NCI-H82 (cell line): ENCODE data around the gene STPG3.
A peak's percentile ranks its signal among the peaks of the same experiment; 100 is the strongest.

ENCODE experiments used
- DNase-seq: peaks from one replicate; lab custom pipeline; 2025; lab: John Stamatoyannopoulos, UW

Gene STPG3

GRCh38 chr9:137222190-137223077 is 28.7 kb upstream of the STPG3 start, which contains the start of gene RNF208:
RNF208 (minus strand) TSS chr9:137222240; CDS start chr9:137221212, 1,028 bp downstream.
- peak; percentile 59 for DNase-seq

DNA sequence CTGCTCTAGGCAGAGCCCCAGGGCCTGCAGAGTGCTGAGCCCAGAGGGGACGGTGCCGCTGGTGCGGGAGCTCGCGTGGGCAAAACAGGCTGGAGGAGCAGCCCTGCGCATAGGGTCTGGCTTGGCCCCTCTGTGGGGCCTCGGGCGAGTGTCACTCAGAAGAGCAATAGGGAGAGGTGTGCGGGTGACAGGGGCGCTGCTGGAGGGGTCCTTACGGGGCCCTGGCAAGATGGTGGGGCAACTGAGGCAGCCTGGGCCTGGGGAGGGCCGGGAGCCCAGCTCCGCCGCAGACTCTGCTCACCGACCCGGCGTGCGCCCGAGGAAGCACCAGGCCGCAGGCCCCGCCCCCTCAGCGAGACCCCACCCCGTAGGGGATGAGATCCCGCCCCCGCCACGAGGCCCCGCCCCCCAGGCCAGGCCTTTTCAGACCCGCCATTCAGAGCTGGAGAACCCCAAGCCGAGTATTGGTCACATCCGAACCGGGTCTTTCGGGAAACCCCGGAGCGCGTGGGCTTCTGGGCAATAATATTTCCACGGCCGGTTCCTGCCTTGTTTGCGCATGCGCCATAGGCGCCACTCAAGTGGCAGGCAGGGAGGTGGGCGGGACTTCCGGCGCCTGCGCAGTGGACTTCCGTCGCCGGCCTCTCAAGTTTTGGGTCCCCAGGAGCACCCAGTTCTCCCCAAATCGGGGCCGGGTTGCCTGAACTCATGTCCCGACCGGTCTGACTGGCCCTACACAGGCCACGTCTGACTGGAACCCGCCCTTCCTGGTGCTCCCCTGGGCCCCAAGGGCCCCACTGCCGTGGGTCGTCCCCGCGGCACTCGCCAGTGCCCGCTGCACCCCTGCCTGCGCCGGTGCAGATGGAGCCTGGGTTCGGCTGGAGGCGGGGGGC is 27.8 kb upstream of the STPG3 start:
- peak; percentile 99 for DNase-seq

GRCh38 chr9:137224830-137225694 is 26.0 kb upstream of the STPG3 start, which contains the start of gene CYSRT1:
CYSRT1 (plus strand) TSS chr9:137225174; CDS start chr9:137225622, 448 bp downstream.
- DNase-seq = no peak

DNA sequence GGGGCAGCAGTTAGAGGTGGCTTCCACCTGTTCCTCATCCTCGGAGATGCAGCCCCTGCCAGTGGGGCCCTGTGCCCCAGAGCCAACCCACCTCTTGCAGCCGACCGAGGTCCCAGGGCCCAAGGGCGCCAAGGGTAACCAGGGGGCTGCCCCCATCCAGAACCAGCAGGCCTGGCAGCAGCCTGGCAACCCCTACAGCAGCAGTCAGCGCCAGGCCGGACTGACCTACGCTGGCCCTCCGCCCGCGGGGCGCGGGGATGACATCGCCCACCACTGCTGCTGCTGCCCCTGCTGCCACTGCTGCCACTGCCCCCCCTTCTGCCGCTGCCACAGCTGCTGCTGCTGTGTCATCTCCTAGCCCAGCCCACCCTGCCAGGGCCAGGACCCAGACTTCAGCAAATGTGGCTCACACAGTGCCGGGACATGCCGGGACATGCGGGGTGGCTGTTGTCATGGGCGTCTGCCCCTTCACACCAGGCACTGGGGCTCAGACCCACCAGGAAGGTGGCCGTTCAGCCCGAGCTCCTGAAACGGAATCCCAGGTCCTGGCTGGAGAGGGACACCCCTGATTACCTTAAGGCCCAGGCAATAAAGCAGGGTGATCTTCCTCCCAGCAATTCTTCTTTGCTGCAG is 25.3 kb upstream of the STPG3 start:
- no peak for DNase-seq

GRCh38 chr9:137226338-137227053 is 24.6 kb upstream of the STPG3 start:
- DNase-seq = no peak

GRCh38 chr9:137227054-137227852 is 23.8 kb upstream of the STPG3 start, which contains the start of gene RNF224:
RNF224 (plus strand) TSS chr9:137227502; CDS start chr9:137228336, 834 bp downstream.
- DNase-seq = peak; percentile 90

DNA sequence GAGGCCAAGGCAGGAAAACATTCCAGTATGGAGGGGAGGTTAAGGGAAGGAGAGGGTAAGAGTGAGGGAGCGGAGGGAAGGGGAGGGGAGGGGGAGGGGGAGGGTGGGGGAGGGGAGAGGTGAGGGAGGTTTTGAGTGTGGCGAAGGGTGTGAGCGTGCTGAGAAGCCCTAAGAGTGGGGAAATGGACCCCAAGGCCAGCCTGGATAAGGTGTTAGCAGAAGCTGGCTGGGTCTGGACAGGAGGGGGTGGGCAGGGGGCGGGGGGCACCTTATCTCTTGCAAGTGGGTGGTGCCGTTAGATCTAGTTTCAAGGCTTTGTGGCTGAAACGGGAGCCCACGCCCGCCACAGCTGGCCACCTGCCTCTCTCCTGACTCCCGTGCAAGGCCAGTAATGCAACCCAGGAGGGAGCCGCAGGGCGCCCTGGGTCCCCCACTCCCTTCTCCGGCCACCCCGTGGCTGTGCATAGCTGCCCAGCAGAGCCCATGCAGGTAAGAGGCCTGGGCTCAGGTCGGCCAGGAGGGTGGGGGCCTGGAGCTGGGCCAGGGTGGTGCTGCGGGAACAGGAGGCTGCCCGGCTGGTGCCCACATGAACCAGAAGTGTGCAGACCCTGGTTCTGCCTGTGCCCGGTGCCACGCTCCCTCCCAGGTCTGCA is 23.1 kb upstream of the STPG3 start:
- DNase-seq = no peak

- no peak for DNase-seq
Observed at GRCh38 chr9:137228506-137228967, 22.5 kb upstream of the STPG3 start.

GRCh38 chr9:137228968-137229896 is 21.9 kb upstream of the STPG3 start:
- DNase-seq = no peak

GRCh38 chr9:137229903-137230704 is 21.0 kb upstream of the STPG3 start:
- no peak for DNase-seq

GRCh38 chr9:137230705-137231371 is 20.2 kb upstream of the STPG3 start, which contains the start of gene SLC34A3:
SLC34A3 (plus strand) TSS chr9:137230901; CDS start chr9:137231703, 802 bp downstream.
- DNase-seq = no peak

GRCh38 chr9:137231372-137232039 is 19.6 kb upstream of the STPG3 start:
- DNase-seq = no peak

- DNase-seq = no peak
Observed at GRCh38 chr9:137232101-137232500, 19.0 kb upstream of the STPG3 start.

DNA sequence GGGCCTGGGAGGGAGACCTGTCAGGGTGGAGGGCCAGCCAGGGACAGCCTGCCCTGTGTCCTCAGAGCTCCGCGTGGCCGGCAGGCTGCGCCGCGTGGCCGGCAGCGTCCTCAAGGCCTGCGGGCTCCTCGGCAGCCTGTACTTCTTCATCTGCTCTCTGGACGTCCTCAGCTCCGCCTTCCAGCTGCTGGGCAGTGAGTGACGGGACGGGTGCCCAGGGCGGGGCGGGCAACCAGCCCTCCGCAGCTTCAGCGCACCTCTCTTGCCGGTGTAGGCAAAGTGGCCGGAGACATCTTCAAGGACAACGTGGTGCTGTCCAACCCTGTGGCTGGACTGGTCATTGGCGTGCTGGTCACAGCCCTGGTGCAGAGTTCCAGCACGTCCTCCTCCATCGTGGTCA is 18.6 kb upstream of the STPG3 start:
- DNase-seq = no peak

DNA sequence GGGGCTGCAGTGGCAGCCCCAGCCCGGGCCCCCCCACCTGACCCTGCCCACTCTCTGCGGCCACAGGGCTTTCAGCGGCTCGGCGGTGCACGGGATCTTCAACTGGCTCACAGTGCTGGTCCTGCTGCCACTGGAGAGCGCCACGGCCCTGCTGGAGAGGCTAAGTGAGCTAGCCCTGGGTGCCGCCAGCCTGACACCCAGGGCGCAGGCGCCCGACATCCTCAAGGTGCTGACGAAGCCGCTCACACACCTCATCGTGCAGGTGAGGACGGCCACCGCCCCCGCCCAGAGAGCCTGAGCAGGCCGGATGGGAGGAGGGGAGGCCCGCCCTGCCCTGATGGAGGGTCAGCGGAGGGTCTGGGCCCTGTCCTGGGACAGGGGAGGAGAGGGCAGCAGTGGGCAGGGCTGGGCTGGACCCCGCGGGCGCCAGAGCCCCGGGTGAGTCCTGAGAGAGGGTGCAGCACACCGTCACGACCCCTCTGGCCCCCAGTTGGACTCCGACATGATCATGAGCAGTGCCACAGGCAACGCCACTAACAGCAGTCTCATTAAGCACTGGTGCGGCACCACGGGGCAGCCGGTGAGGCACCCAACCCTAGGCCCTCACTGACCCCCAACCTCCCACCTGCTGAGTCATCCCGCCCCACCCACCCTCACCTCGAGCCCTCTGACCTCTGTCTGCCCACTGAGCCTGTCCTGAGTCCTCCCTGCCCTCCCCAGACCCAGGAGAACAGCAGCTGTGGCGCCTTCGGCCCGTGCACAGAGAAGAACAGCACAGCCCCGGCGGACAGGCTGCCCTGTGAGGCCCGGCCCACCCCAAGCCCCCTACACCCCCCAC is 17.7 kb upstream of the STPG3 start:
- DNase-seq = no peak
